GM18870 (cell line): Measurements from ENCODE around the gene ZDHHC14.

Experiments used
- ATAC-seq: cut with Tn5 transposase; IDR thresholded peaks from one replicate; pipeline ENCODE4 v1.9.1; 2021; ENCODE audit warnings: moderate library complexity; ENCODE audit not compliant: unreplicated experiment

ZDHHC14 gene

DNA sequence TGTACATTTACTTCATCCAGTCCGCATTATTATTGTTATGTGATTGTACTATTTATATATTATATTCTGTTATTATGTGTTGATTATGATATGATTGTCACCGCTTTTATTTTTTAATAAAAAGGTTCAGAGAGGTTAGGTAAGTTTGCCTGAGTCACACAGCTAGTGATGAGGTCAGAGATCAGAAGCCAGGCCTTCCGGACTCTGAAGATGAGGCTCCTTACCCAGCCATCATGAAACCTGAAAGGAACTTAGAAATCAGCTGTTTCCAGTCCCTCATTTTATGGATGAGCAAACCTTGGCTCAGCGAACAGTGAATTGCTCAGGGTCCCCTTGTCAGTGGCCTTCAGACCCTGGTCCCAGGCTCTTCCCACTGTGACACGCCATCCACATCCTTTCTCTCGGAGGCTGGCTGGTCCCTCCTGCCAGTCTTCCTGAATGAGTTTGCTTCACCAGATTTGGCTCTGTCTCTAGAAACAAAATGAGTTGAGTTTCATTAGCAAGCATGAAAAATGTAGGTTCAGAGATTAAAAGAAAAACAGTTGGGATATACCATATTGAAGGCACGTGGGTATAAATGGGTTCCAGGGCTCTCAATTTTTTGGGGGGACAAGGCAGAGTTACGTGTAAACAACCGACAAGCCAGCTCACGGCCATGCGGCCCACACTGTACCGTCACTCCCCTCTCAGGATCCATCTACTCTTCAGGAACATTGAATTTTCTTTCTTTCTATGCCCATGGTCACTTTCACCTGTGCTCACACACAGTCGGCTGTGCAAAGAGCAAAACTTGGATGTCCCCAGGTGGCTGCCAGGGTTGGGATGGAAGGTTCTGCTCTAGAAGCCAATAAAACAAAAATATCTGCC lies 132.9 kb downstream of the ZDHHC14 start:
- ATAC-seq: no peak

DNA sequence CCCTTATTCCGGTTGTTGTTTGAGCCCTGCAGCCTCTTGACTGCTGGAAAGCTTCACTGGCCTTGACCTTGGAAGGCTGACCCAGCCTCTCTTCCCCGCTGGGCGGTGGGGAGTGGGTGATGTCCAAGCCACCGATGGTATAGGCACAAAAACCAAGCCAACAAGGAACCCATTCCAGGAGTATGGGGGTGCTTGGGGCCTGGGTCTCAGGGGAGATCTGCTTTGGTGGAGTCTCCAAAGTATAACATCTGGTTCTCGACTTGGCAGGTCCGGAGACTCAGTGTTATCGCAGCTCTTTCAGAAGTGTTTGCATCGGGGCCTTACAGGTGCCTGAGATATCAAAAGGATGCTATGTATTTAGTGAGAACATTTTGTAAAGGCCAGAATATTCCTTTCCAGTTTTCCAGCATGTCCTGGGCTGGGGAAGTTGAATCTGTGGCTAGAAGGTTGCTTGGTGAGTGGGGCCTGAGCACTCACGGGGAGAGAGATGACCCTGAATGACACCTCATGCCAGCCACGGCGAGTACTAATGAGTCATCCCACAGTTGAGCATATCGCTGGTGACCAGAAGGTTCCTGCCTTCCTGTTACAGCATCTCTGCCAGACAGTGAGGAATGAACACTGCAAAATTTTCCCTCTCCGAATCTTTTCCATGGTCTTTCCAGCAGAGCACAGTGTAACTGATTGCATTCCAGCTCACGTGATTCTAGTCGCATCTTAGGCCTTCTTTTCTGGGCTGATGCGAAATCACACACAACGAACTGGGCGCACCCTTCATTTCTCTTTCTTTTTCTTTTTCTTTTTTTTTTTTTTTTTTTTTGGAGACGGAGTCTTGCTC lies 133.9 kb downstream of the ZDHHC14 start:
- no peak for ATAC-seq

DNA sequence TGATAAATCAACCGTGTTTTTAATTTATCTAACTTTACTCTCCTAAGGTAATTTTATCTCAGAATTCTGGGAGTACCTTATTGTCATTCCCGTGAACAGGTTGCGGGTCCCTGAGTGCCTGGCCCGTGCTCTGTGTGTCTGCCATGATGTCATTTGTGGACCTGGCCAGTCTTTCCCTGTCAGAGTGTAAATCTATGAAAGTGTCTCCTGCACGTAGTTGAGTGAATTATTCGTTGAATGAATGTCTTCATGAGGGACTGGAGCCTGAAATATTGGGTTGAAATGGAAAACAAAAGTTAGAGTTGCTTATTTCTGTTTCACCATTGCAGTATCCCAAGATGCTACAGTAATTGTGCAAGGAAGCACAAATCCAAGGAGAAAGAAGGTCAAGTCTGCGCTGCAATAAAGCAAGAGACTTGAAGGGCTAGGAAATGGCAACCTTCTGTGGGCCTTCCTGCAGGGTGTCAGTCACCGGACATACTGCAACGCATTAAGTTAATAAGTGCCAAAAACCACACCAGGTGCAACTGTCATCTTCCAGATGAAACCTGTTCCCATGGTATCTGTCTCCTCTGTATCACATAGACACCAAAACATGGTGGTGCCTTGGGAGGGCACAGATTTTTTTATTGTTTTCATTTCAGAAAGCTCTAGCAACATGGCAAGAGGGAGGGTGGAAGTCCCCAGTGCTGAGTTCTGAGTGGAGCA lies 135.5 kb downstream of the ZDHHC14 start:
- no peak for ATAC-seq

DNA sequence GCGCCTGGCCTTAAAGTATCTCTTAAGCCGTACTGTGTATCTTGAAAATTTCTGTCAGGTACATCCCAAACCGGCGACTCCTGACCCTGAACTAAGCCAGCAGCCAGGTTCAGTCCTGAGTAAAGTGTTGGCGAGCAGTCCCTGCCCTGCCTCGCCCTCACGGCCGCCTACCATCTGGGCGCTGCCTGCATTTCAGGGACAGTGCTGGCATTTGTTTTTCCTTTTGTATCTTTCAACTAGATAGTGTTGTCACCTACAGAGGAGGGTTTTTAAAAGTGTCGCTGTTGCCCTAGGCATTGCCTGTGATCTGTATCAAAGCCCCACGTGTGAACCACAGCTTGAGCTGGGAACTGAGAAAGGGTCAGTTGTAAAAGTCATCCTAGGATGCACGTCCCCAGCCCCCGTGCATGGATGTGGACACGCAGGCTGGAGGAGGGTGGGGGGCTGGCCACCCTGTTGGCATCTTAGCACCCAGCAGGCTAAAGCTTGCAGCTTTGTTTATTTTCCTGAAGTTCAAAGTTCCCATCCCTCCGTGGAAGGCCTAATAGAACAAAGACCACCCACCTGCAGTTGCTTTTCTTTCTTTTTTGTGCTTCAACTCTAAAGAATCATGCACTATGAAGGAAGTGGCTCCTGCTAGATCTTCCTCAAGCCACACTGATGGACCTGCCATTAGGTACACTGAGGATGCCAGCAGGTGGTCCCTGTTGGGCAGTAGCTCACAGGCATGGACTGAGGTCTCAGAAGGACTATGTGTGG lies 136.8 kb downstream of the ZDHHC14 start:
- no peak for ATAC-seq

DNA sequence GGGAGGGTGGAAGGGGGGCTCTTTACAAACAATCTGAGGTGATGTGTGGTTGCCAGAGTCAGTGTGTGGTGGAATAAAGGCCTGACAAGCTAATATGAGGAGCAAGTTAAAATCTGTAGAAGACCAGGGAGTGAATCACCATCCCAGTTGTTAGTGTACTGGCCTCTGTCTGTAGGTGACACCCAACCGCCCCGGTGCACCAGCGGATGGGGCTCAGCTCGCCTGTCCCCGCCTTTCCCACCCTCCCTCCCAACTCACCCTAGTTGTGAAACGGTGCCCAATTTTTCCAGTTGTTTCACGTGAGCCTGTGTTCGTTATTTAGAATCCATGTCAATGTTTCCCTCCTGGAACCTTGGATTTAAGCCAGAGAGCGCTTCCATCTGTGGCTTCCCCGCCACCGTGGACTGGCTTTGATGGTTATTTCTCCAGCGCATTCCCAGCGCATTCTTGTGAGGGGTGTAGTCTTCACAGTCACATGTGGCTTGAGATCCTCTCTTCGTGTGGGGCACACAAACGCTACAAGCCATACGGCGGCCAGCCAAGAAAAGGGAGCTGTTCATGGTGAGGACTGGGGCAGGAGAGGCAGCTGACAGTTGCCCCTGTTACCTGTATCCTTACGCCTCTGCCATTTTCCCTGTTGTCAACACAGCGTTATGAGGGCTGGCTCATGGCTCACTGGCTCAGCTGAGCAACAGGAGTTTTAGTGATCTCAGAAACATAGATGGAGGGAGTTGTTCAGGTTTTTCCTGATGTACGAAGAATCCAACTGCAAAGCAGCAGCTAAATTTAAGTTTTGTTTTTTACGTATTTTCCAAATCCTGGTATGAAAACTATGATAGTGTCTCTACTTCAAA lies 137.6 kb downstream of the ZDHHC14 start:
- no peak for ATAC-seq

DNA sequence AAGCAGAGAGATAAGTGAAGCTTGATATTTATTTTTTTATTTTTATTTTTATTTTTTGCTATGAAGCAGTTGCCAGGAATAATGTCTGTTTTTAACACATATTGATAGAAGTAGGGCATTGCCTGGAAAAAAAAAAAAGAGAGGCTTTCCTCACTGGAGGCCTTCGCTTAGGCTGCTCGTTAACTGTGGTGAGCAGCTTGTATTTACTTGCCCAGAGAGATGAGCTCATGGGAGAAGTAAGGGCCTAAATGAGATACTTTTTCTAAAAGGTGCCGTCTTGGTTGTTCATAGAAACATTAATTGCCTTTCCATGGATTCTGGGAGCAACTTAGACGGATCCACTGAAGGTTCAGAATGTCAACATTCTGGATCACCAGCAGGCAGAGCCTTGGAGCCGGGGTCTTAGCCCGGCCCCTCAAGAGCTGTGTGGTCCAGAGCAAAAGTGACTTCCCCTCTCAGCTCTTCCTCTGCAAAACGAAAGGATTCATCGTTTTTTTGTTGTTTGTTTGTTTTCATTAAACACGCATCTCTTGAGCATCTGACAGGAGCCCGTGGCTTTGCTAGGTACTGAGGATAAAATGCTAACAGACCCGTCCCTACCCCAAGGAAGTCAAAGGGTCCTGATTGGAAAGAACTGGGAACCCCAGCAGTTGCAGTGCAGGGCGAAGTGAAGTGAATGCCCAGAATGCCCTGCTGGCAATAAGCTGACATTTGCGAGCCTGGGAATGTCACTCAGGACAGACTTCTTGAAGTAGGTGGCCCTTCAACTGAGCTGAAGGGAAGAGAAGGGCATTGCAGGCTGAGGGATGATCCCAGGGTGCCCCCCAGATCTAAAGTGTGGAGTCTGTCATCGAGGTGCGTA lies 138.5 kb downstream of the ZDHHC14 start:
- no peak for ATAC-seq

DNA sequence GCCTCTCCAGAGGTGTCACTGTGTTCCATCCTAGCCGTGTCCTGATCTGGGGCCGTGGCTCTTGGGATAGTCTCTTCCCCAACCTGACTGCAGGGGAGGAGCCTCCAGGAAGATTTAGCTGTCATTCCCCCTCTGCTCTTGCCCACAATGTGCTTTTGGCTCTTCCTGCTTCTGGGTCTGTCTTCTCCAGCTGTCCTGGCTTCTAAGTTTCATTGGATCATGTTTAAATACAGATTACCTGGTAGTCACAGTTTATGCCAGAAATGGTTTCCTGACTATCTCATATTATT lies 139.1 kb downstream of the ZDHHC14 start:
- no peak for ATAC-seq

DNA sequence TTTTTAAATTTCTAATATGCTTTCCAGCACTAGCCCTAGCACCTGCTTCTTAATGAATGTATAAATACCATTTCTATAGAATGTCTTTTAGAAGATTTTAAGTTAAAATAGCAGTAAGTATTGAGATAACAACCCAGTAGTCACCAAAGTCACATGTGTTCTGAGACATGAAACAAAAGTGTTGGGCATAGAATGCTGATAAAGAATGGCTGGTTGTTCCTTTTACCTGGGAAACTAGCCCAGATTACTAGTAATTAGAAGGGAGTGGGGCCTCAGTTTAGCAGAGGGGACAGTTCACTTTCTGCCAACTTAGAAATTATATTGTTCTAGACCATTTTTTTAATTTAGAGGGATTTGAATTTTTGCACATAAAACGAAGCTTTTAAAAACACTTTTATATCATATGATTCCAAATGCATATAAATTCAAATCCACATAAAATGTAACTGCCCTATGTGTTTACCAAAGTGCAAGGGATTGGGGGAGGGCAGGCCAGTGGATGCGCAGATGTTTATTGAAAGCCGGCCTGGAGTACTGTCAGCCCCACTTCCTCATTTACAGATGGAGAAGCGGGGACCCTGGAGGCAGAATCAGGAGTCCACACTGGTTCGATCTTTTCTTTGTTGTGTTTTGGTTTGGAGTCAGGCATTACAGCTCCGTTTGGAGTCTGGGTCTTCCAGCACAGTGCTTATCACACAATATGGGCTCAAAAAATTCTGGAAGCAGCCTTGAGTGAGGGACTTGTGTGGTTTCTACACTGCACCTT lies 139.8 kb downstream of the ZDHHC14 start:
- no peak for ATAC-seq

DNA sequence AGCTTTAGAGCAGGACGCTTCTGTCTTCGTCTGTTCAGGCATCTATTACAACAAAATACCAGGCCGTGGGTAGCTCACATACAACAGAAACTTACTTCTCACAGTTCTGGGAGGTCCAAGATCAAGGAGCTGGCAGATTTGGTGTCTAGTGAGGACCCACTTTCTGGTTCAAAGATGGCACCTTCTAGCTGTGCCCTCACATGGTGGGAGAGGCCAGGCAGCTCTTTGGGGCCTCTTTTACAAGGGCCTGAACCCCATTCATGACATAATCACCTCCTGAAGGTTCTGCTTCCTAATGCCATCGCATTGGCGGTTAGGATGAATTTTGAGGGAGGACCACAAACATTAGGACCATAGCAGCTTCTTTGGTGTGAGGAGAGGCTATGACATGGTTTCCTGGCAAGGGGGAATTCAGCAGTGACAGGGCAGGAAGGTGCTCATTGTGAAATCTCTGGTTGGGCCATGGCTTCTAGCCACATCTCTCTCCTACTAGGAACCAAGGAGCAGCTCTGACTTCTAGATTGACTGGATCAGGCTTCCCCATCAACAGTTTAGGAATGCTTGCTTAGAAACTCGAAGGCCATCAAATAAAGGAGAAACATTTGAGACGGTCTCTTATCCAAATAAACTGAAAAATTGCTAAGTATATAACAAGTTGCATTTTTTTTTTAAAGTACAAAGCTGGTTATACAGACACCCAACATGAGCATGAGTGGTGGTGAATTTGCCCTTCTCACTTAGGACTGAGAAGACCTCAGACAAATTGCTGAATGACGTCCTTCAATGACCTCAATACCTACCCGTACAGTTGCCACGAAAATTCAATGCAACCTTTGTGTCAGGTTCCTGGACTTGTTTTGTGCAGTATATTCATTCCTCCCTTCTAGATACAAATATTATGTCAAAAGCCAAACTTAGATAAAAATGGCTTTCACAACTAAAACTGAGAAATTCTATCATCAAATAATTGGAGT lies 140.7 kb downstream of the ZDHHC14 start:
- ATAC-seq: no peak

DNA sequence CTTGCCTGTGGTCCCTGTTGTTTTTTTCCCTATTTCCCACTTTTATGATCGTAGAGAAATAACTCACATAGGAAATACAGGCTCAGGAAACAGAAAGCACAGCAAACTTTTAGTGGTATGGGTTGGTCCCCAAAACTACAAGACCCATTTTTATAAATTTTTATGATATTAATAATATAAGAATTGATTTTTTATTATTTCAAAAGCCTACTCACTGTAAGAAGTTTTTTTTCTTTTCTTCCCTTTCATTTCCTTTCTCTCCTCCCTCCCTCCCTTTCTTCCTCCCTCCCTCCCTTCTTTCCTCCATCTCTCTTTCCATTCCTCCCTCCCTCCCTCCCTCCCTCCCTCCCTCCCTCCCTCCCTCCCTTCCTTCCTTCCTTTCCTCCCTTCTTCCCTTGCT lies 141.5 kb downstream of the ZDHHC14 start:
- ATAC-seq: no peak

DNA sequence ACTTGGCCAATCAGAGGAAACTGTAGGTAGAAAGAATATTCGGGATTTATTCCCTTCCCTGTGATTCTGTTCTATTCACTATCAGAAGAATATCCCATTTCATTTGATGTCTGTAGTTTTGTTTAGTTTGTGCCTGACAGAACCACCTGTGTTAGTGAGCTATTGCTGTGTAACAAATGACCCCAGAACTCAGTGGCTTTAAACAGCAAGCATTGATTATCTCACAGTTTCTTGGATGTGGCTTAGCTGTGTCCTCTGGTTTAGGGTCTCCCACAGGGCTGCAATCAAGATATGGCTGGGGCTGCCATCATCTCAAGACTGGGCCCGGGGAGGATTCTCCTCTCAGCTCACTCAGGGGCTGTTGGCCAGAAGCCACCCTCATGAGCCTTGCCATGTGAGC lies 143.7 kb downstream of the ZDHHC14 start:
- no peak for ATAC-seq

DNA sequence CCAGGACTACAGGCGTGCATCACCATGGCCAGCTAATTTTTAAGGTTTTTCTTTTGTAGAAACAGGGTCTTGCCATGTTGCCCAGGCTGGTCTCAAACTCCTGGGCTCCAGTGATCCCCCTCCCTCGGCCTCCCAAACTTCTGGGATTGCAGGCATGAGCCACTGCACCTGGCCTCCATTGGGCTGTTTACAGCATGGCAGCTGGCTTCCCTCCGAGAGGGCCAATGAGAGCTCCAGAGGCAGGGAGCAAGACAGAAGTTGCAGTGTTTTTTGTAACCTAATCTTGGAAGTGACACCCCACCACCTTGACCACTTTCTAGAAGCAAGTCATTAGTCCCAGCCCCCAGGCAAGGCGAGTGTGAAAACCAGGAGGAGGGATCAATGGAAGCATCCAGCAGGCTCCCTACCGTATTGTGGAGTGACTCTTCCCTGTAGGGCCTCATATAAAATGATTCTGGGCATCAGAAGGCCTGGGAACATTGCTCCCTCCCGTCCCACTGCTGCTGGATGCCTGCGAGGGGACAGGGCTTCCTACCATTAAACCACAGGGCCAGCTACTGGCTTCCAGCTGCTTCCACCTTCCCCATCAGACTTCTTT lies 144.4 kb downstream of the ZDHHC14 start:
- ATAC-seq: no peak

DNA sequence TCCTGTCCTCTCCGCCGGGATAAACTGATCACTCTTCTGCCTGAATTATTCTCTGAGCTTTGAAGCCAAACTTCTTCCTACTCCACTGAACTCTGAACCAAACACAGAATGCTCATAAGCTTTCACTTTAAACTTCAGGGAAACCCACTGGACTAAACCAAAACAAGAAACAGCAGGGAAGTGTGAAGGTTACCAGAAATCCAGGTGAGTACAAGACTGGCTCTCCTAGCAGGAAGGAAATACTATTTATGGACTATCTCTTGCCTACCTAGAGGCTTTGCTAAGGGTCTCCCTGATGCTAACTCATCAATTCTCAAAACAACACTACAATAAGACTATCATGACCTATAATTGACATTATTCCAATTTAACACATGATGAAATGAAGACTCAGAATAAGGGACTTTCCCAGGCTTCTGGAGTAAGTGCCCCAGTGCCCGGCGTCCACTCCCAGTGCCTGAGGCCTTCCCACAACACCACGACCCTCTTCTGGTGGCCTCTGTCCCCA lies 145.0 kb downstream of the ZDHHC14 start:
- no peak for ATAC-seq

DNA sequence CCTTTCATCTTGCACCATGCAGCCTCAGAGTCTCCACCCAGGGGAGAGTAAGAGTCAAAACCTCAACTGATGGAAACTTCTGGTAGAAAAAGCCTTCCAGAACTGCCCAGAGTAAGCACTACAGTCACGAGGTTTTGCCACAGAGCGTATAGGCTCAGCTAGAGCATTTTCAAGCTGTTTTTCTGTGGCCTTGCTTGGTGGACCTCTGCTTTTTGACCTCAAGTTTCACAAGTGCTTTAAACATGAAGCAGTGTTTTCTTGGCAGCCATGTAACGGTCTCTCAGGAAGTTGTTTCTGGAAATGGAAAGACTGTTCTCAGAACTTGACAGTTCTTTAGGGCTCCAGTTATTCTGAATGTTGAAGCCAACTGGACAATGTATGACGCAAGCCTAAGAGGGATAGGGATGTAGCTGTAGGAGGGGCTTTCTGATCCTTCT lies 146.5 kb downstream of the ZDHHC14 start:
- ATAC-seq: peak; percentile 82

DNA sequence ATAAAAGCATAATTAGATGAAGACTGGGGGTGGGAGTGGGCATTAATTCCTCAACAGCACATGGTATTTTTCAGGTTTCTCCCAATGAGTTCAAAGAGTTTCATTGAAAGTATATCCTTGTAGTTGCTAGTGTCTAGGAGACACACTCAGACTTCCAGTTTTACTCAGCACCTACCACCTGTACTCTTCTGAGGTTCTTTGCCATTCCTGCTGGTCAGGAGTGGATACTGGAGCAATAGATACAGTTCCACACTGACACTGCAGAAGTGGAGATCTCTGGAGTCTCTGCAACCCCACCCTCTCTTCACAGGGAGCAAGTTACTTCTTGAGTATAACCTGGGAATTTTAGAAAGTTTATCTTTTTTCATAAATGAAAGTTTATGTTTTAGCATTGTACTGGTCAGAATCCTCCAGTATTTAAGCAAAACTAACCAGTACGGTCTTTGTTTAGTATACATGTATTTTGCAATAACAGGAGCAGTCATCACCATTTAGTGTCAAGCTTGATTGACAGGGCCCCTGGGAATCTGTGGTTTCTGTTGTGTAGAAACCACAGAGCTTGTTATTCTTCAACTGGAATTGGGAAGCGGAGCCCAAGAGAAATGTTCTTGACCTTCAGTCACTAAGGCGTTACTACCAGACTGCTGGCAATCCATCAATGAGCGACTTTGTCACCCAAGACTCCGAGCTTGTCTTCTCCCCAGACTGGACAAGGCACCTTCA lies 148.1 kb downstream of the ZDHHC14 start:
- ATAC-seq: no peak

DNA sequence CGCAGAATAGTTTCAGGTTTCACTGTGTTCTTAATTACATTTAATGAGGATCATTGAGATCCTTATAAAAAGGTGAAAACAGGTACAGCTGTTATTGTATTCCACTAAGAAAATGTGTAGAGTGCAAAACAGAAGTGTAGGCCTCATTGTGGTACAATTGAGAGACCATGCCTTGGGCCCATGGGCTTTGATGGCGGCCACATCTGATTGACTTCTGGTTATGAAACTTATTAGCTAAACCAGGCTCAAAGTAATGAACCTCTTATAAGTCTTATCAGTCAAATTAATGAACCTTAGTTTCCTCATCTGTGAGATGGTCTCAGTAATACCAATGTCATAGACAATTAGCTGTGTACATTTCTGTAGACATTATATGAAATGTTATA lies 148.7 kb downstream of the ZDHHC14 start:
- no peak for ATAC-seq
